Articular chondrocyte of knee joint (primary cell): Measurements from ENCODE around the gene SSX2. TPM values are rescaled to one million over a fixed set of nuclear protein-coding genes. Genes with fewer than 3 reads are reported as not detected.

Experiments used
- small RNA-seq: library from RNA; depleted of rRNA; stranded (forward); fragments of <200 nt; gene quantifications from one replicate; pipeline ENCODE3, GENCODE V24; 2012
- total RNA-seq: library from RNA; depleted of rRNA; stranded (reverse); fragments of >200 nt; gene quantifications from 2 replicates; pipeline ENCODE4 v1.2.3, GENCODE V29; 2012

SSX2 gene
- not detected in 2 replicates for total RNA-seq

DNA sequence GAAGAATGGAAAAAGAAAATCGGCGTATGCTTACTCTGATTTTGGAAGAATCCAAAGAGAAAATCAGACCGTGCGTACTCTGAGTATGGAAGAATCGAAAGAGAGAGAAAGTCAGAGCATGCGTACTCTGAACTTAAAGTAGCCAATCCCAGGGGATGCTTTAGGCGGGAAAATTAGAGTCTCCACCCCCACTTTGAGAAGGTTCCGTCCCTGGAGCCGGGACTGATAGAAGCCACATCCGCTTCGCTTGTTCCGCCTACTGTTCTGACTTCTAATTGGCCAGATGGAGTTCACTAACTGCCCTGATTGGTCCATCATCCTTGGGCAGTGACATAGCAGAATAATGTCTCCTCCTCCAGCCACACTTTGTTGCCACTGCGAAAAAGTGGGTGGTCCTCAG lies at the start of gene SSX2:
Gene SSX2 (minus strand): TSS at position 101 of the 400 bp plus-strand sequence. CDS start 1,429 bp downstream, outside the sequence.

DNA sequence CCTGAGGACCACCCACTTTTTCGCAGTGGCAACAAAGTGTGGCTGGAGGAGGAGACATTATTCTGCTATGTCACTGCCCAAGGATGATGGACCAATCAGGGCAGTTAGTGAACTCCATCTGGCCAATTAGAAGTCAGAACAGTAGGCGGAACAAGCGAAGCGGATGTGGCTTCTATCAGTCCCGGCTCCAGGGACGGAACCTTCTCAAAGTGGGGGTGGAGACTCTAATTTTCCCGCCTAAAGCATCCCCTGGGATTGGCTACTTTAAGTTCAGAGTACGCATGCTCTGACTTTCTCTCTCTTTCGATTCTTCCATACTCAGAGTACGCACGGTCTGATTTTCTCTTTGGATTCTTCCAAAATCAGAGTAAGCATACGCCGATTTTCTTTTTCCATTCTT lies 44.0 kb upstream of the SSX2 start, which contains the start of gene SSX2B:
Gene SSX2B (plus strand): TSS at position 301 of the 400 bp plus-strand sequence. CDS start 1,429 bp downstream, outside the sequence.

DNA sequence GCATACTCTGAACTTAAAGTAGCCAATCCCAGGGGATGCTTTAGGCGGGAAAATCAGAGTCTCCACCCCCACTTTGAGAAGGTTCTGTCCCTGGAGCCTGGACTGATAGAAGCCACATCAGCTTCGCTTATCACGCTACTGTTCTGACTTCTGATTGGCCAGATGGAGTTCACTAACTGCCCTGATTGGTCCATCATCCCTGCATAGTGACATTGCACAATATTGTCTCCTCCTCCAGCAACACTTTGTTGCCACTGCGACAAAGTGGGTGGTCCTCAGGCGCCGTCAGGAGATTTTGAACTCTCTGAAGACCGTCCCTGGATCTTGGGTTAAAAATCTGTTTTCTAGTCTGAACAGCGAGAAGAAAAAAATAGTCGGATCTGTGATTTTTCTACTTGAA lies 52.2 kb downstream of the SSX2 start, which contains the start of gene SSX7:
Gene SSX7 (minus strand): TSS at position 101 of the 400 bp plus-strand sequence. CDS start 1,428 bp downstream, outside the sequence.

Small RNAs within 50 kb of the gene (small RNA-seq; reads per million reads assigned to genes)
- gene AC244505.3, result not detected
- not detected for gene AC244505.5
- gene AL450023.3, result not detected
- gene RNA5SP504, result not detected

Other genes with a start within 250 kb of the SSX2 start
- gene XAGE1A, start 211.4 kb downstream of the SSX2 start, total RNA-seq, result not detected in 2 replicates
- gene XAGE1B, start 190.1 kb downstream of the SSX2 start, total RNA-seq, result not detected in 2 replicates
- not detected in 2 replicates for gene SSX7, start 52.3 kb downstream of the SSX2 start, total RNA-seq
- not detected in 2 replicates for gene SSX2B, start 44.1 kb upstream of the SSX2 start, total RNA-seq
- gene SPANXN5, start 90.2 kb upstream of the SSX2 start, total RNA-seq, result not detected in 2 replicates
- gene XAGE5, start 104.1 kb upstream of the SSX2 start, total RNA-seq, result not detected in 2 replicates
- gene XAGE3, start 160.9 kb upstream of the SSX2 start, total RNA-seq, result not detected in 2 replicates
- 9.5 and 10.8 TPM in 2 replicates for gene FAM156B, start 190.2 kb upstream of the SSX2 start, total RNA-seq